RPMI8226 (cell line): ENCODE results near the gene AP1S1.

ENCODE experiments used
- DNase-seq: peaks from one replicate; pipeline ENCODE4 v3.0.0-alpha.2; 2015

AP1S1 gene

DNA sequence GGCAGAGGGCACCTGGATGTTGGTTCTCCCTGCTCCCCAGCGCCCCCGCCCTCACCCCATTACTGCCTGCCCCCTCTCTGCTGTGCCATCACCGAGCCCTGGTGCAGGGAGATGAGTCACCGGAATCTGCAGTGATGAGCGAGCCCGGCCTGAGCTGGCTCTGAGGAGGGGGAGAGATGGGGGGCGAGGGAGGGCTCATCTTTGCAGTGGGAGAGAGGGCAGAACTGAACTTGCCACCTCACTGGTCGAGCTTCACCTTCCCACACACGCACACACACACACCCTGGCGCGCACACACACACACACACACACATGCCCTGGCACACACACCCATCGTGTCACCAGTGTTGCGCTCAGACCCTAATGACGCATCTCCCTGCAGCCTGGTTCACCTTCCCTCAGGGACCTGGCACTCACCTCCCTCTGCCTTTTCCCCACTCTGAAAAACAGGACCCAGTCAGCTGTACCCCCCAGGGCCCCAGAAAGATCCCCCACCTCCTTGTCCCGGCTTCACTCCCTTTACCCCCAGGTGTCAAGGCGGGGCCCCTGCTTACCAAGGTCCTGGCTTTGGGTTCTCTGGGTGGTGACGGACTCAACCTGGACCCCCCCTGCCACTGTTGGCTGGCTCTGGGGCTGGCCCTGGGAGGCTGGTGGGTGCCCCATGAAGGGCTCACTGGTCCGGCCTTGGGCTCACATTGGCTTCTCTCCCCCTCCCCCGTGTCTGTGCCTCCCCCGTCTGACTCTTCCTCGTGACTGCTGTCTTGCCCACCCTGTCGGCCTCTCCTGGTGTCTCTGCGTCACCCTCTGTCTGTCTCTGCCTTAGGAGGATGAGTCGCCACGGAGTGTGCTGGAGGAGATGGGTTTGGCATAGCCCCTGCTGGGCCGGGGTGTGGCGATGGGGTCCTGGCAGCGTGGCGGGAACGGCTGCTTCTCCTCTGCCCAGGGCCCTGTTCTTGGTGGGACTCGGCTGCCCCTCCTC lies 5.7 kb downstream of the AP1S1 start:
- DNase-seq: no peak

GRCh38 chr7:101160910-101161309 lies 6.6 kb downstream of the AP1S1 start:
- no peak for DNase-seq

GRCh38 chr7:101161692-101162471 lies 7.6 kb downstream of the AP1S1 start:
- DNase-seq: no peak

DNA sequence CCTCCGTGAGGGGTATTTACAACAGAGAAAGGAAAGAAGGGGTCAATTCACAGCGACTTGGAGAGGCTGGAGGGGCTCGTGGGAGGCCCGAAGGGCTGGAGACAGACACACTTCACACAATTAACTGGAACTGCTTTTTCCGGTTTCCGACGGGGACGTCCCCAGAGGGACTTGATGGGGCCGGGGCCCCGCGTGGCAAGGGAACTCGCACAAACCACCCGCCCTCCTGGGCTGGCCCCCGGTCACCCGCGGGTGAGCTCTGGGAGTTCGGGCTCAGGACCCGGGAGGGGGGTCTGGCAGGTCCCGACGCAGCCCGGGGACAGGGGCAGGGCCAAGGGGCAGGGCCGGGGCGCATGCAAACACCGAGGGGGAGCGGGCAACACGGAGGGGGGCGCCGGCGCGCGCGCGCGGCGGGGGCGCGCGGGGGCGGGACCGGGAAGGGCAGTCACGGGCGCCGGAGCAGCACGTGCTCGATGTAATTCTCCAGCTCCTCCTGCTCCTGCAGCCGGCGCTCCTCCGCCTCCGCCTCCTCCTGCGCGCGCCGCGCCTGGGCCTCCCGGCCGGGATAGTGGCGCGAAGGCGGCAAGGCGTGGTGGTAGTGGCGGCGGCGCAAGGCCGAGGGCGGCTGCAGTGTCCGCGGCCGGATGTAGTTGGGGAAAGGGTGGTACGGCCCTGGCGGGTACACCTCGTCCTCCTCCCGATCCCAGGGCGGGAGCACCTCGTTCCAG lies 8.4 kb downstream of the AP1S1 start:
- peak; percentile 65 for DNase-seq

DNA sequence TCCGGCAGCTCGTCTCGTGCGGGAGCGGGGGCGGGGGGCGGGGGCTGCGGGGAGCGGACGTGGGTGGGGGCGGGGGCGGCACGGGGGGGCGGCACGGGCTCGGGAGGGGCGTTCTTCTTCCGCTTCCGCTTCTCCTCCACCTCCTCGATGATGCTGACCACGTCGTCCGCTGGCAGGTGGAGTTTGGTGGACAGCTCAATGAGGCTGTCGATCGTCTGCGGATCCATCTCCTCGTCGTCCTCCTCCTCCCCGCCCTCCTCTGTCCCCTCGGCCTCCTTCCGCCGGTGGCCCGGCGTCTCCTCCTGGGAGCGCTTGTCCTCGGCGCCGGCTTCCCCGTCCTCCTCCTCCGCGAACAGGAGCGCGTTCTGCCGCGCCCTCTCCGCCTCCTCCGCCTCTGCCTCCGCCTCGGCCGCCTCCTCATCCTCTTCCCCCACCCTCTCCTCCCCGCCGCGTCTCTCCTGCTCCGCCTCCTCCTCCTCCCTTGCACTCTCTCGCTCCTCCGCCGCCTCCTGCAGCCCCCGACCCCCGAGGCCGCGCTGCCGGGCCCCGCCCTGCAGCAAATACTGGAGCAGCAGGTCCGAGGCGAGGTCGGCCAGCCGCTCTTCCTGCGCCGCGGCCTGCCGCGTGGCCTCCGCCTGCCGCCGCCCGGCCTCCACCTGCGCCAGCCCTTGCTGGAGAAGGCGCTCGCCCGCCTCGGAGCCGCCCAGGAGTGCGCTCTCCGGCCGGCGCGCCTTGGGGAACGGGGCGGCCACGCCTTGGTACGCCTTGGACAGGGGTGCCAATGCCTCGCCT lies 9.2 kb downstream of the AP1S1 start:
- peak; percentile 59 for DNase-seq

DNA sequence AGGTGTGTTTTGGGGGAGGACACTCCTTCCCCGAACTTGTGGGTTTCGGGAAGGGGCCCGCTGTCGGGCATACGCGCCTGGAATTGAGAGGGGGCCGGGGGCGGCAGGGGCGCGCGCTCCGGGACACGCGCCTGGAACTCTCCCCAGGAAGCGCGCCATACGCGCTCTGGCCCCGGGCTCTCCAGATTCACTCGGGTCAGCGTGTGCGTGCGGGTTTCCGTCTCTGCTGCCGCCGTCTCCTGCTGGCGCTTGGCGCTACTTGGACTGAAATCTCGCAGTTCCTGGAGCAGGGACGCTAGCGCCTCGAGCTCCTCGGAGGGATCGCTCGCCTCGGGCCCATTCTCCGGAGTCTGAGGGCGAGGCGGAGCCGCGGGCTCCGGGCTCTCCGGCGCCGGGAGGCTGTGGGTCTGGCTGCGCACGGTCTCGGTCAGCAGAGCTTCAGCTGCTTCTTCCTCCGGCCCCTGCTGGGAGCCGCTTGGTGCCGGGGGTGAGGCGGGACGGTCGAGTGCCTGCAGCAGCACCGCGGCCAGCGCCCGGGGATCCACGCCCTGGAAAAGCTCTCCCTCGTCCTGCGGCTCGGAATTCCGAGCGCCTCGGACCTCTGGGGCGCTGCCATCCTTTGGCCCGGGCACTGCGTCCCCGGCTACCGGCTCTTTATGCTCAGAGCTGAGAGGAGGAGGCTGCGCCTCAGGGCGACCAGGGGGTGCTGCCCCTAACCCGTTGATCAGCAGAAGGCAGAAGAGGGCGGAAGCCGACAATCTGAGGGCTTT lies 10.0 kb downstream of the AP1S1 start:
- DNase-seq: peak; percentile 8

DNA sequence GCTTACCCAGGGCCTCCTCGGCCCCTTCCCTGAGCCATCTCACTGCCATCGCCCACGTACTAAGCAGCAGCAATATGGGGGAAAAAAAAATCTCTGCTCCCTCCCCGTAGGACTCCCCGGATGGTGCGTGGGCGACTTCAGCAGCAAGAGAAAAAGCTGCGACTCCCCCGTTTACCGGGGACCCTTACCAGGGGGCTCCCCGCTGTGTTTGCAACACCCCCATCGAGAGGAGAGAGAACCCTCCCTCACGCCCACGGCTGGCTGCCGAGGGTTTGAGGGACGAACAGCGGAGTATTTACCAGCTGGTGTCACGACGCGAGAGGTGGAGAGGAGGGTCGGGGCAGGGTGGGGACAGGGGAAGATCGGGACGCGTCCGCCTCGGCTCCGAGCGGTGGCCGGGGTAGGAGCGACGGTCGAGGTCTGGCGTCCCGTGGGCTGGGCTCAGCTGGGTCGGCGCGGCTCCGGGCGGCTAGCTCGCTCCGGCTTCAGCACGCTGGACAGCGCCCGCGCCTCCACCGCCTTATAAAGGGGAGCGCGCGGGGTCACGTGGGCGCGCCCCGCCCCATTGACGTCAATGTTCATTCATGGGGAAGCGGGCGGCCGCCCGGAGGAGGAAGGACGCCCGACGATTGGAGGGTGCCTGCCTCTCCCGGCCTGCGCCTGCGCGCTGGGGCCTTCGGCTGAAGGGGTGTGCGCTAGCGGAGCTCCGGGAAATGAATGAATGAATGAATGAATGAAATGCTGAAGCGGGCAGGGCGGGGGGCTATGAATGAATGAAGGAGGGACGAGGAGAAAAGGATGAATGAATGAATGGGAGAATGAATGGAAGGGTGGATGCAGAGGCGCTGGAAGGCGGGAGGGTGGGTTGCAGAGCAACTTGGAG lies 11.0 kb downstream of the AP1S1 start, which contains the start of gene VGF:
TSS of gene VGF (minus strand) at position 495 of the 883 bp plus-strand sequence. CDS start 726 bp downstream, outside the sequence.
- DNase-seq: peak; percentile 99

- DNase-seq: no peak
Measured at GRCh38 chr7:101165958-101166647, 11.8 kb downstream of the AP1S1 start.

DNA sequence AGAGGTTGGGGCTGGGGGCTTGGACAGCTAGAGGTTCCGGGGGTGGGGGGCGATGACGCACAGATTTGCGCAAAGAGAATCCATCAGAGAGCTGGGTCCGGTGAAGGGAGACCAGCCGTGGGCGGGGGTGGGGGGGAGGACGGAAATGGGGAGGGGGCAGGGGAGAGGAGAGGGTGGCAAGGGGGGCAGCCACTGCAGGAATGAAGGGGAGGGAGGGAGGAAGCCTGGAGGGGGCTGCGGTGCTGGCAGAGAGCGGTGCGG lies 12.3 kb downstream of the AP1S1 start:
- no peak for DNase-seq

GRCh38 chr7:101166909-101167644 lies 12.8 kb downstream of the AP1S1 start:
- DNase-seq: peak; percentile 4

DNA sequence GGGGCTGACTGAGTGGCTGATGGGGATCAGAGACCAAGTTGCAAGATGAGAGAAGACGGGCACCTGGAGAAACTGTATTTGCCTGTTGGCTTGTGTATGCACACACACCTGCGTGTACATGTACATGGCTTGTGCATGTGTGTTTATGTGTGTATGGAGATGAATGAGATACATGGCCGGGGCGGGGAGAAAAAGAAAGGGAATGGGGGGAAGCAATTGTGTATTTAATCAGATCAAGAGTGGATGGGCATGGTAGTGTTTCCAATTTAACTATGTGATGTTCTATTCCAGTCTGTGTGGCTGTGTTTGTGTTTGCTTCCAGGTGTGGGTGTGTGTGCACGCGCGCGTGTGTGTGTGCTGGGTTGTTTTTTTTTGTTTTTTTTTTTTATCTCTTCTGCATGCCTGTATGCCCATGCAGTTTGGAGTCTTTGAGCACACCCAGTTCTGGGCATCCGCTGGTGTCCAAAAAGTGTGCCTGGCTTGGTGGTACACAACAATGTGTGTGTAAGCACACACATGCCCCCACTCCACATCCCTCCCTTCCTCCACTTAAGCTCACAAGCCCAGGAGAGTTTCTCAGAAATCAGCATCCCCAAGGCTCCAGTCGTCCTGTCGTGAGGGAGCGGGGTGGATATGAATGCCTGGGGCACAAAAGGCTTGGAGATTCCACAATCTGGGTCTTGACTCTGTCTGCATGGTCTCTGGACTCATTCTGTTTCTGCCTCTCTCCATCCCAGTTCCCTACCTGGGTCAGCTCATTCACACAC lies 13.6 kb downstream of the AP1S1 start:
- peak; percentile 5 for DNase-seq

- peak; percentile 2 for DNase-seq
Measured at GRCh38 chr7:101168412-101169049, 14.3 kb downstream of the AP1S1 start.

DNA sequence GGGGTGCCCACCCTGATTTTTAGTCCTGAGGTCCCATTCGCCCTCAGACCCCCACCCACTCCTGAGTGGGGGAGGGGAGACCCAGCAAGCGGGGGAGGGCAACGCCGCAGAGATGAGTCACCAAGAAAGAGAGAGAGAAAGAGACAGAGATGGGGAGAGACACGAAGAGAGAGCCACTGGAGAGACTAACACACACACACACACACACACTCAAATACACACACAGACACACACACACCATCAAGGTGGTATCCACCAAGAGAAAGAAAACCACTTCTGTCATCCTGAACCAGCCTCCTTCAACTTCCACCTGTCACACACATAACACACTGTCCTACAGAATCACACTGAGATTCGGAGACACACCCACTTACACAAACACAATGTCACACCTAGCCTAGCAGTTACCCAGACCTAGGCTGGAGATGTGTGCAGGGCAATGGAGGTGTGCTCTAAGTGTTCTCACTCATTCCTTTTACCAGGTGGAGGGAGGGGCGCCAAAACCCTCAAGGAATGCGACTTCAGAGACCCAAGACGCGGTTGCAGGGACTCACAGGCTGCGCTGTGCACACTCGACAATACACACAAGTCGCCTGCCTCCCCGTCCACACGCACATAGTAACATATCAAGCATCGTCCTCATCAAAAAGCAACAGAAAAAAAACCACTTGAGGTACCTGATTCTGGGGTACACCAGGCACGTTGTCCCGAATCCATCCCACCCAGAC lies 15.0 kb downstream of the AP1S1 start:
- DNase-seq: peak; percentile 2

DNA sequence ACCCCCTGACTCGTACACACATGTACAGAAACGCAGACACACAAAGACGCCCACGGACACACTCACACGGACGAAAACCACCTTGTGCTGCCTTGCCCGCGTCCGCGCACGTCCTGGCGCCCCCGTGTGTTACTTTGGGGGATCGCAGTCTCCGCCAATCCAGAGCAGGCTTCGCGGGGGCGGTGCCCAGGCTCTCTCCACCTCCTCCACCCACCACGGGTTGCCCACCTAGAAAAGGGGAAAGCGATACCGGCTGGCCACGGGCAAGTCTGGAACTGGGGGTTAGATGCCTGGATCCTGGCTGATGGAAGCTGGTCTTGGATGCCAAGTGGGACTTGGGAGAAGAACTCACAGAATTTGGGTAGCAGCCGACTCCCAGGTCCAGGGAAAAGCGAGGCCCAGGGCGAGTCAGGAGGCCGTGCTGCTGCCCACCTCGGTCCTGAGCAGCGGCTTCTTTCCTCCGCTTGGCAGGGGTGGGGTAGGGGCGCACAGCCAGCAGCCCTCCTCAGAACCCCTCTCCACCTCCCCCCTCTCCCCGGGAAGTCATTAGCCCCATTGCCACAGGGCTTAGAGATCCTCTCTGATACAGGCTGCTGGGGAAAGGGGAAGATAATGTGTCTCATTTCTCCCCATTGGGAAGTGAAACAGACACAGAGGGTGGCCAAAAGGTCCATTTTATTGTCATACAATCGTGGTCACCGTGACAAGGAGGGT lies 15.7 kb downstream of the AP1S1 start:
- DNase-seq: peak; percentile 80

DNA sequence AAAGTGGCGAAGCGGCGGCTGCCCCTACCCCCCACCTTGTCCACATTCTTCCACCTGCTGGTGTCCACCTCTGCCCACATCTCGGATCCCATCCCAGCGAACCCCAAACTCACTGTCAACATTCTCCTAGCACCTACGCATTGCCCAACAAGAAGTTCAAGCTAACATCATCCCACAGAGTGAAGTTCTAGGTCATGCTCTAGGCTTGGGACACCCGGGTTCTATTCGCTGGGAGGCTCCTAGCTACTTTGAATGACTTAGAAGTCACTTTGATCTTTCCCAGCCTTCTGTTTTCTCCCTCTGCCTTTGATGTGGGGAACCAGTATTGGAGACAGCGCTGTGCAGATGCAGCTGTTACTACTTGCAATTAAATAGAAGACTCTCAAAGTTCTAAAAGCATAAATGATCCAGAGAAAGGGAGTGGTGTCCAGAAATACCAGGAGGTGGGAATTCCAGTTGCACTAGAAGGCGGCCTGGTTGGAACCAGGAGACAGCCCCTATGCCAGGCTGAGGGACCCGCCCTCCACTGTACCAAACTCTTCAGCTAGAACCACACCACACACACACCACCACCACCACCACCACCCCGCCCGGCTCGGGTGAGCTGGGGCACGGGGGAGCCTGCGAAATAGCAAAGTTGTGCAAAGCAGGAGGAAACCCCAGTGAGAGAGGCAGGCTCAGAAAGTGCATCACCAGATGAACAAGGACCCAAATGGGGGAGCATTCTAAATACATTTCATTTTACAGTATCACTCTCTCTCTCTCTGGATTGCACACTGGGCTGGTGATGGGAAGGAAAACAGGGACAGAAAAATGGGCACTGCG lies 16.6 kb downstream of the AP1S1 start:
- DNase-seq: peak; percentile 25

GRCh38 chr7:101171442-101171837 lies 17.2 kb downstream of the AP1S1 start:
- peak; percentile 24 for DNase-seq
